ENCODE data around the gene PKN1.

DNA sequence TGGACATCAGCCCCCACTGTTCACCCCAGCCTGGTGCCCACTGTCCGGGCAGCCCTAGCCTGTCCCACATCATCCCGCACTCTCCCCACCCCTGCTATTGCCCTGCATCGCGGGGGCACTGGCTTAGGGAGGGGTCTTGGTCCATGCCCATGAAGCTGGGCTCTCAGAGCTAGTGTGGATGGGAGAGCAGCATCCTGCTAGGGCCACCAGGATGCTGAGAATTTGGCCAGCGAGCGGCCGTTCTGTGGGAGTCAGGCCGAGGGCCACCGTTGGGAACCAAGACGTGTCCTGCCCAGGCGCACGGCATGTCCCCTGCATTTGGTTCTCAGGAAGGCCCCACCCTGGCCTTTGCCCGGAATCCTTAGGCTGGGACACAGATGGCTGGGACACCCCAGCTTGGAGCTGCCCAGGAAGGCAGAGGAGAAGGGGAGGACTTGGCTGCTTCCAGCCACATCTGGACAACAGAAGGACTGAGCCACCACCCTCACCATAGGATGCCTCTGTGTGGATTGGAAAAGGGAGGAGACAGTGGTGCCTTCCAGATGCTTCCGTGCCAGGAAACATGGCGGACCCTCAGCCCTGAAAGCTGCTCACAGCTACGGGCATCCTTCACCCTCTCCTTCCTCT, 37.3 kb upstream of the PKN1 start:
- TF ChIP-seq POLR2AphosphoS5 (IDR thresholded peaks at IDR 0.05), result no peak
- TF ChIP-seq, protein P1, sequence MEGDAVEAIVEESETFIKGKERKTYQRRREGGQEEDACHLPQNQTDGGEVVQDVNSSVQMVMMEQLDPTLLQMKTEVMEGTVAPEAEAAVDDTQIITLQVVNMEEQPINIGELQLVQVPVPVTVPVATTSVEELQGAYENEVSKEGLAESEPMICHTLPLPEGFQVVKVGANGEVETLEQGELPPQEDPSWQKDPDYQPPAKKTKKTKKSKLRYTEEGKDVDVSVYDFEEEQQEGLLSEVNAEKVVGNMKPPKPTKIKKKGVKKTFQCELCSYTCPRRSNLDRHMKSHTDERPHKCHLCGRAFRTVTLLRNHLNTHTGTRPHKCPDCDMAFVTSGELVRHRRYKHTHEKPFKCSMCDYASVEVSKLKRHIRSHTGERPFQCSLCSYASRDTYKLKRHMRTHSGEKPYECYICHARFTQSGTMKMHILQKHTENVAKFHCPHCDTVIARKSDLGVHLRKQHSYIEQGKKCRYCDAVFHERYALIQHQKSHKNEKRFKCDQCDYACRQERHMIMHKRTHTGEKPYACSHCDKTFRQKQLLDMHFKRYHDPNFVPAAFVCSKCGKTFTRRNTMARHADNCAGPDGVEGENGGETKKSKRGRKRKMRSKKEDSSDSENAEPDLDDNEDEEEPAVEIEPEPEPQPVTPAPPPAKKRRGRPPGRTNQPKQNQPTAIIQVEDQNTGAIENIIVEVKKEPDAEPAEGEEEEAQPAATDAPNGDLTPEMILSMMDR (IDR thresholded peaks at IDR 0.05), result no peak
